Ovary (tissue), 3 donors: ENCODE measurements around the gene DYNLT2.

Experiments used
- CTCF ChIP-seq, 3 donors: fragments of 450-650 bp in 2 of 3; fragments of 200-600 bp in 1 of 3; IDR thresholded peaks; one replicate each; pipeline versions ENCODE4 v1.5.1 to v1.8.0; 2016 to 2022; ENCODE audit warnings: antibody characterized with exemption in 3 of 3, mild to moderate bottlenecking in 1 of 3
- POLR2A ChIP-seq: fragments of 450-650 bp; IDR thresholded peaks from one replicate; pipeline ENCODE4 v1.6.1; 2017; ENCODE audit warnings: antibody characterized with exemption, mild to moderate bottlenecking, moderate library complexity
- donor health status: DM: no; HTN: no; CAD: no.

- no peak for TF ChIP-seq CTCF (IDR thresholded peaks at IDR 0.05)
- TF ChIP-seq POLR2A: no peak
Observed at GRCh38 chr6:169724494-169725124, 26.8 kb downstream of the DYNLT2 start, which contains the start of gene PHF10.
